ENCODE results near the gene G6PD.
"Not testable (repeated sequence)": the region's sequence is repeated elsewhere in the genome, so short reads cannot be mapped to it uniquely, and the experiment has no call there.

- TF ChIP-seq, protein P1, sequence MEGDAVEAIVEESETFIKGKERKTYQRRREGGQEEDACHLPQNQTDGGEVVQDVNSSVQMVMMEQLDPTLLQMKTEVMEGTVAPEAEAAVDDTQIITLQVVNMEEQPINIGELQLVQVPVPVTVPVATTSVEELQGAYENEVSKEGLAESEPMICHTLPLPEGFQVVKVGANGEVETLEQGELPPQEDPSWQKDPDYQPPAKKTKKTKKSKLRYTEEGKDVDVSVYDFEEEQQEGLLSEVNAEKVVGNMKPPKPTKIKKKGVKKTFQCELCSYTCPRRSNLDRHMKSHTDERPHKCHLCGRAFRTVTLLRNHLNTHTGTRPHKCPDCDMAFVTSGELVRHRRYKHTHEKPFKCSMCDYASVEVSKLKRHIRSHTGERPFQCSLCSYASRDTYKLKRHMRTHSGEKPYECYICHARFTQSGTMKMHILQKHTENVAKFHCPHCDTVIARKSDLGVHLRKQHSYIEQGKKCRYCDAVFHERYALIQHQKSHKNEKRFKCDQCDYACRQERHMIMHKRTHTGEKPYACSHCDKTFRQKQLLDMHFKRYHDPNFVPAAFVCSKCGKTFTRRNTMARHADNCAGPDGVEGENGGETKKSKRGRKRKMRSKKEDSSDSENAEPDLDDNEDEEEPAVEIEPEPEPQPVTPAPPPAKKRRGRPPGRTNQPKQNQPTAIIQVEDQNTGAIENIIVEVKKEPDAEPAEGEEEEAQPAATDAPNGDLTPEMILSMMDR (IDR thresholded peaks at IDR 0.05 in 2 of 3, conservative IDR thresholded peaks at IDR 0.05 in 1 of 3; ENCODE audit: control insufficient read depth in 2 of 3, extremely low read depth in 1 of 3, insufficient read depth in 1 of 3, low read depth in 3 of 3, low read length in 3 of 3), result not testable (repeated sequence)
- not testable (repeated sequence) for TF ChIP-seq HDAC6 (IDR thresholded peaks at IDR 0.05; ENCODE audit: unreplicated experiment); CHD4 (IDR thresholded peaks at IDR 0.05); RB1 (IDR thresholded peaks at IDR 0.05; ENCODE audit: borderline replicate concordance); BHLHE40 (IDR thresholded peaks at IDR 0.05; ENCODE audit: borderline replicate concordance in 1 of 2, low read depth in 2 of 2, low read length in 1 of 2); BCL3 (IDR thresholded peaks at IDR 0.05; ENCODE audit: borderline replicate concordance, insufficient read depth, low read depth, low read length, poor library complexity, severe bottlenecking); SMAD1 (IDR thresholded peaks at IDR 0.05; ENCODE audit: low read depth, partially characterized antibody); NFXL1 (IDR thresholded peaks at IDR 0.05; ENCODE audit: borderline replicate concordance); KDM1A (IDR thresholded peaks at IDR 0.05; ENCODE audit: borderline replicate concordance); BCLAF1 (IDR thresholded peaks at IDR 0.05); CHD2 (IDR thresholded peaks at IDR 0.05; ENCODE audit: borderline replicate concordance, low read depth, low read length)
- TF ChIP-seq, protein P2, sequence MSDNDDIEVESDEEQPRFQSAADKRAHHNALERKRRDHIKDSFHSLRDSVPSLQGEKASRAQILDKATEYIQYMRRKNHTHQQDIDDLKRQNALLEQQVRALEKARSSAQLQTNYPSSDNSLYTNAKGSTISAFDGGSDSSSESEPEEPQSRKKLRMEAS (IDR thresholded peaks at IDR 0.05; ENCODE audit: low read depth, low read length), result not testable (repeated sequence)
- TF ChIP-seq, protein P3, sequence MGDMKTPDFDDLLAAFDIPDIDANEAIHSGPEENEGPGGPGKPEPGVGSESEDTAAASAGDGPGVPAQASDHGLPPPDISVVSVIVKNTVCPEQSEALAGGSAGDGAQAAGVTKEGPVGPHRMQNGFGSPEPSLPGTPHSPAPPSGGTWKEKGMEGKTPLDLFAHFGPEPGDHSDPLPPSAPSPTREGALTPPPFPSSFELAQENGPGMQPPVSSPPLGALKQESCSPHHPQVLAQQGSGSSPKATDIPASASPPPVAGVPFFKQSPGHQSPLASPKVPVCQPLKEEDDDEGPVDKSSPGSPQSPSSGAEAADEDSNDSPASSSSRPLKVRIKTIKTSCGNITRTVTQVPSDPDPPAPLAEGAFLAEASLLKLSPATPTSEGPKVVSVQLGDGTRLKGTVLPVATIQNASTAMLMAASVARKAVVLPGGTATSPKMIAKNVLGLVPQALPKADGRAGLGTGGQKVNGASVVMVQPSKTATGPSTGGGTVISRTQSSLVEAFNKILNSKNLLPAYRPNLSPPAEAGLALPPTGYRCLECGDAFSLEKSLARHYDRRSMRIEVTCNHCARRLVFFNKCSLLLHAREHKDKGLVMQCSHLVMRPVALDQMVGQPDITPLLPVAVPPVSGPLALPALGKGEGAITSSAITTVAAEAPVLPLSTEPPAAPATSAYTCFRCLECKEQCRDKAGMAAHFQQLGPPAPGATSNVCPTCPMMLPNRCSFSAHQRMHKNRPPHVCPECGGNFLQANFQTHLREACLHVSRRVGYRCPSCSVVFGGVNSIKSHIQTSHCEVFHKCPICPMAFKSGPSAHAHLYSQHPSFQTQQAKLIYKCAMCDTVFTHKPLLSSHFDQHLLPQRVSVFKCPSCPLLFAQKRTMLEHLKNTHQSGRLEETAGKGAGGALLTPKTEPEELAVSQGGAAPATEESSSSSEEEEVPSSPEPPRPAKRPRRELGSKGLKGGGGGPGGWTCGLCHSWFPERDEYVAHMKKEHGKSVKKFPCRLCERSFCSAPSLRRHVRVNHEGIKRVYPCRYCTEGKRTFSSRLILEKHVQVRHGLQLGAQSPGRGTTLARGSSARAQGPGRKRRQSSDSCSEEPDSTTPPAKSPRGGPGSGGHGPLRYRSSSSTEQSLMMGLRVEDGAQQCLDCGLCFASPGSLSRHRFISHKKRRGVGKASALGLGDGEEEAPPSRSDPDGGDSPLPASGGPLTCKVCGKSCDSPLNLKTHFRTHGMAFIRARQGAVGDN (IDR thresholded peaks at IDR 0.05), result not testable (repeated sequence)
These were observed 6.3 kb downstream of the G6PD start for GRCh38 chrX:154540365-154540764.
